Tibial artery (tissue), 4 donors: ENCODE measurements around the gene TBC1D24.
"Not testable (repeated sequence)": the region's sequence is repeated elsewhere in the genome, so short reads cannot be mapped to it uniquely, and the experiment has no call there.

Experiments used
- DNase-seq, 2 donors: peaks; one replicate each; pipeline ENCODE4 v3.0.0-alpha.2; 2019
- H3K27ac ChIP-seq, 2 donors: fragments of 200-600 bp; sonication (generic) in 1 of 2; 1 replicate in 1 of 2; 2 replicates in 1 of 2; pipeline ENCODE4 v1.5.1; 2018 to 2019; ENCODE audit warnings: mild to moderate bottlenecking in 1 of 2
- H3K27me3 ChIP-seq, 2 donors: fragments of 200-600 bp; sonication (generic) in 1 of 2; one replicate each; pipeline versions ENCODE4 v1.5.1 to v1.6.0; 2016 to 2019
- H3K36me3 ChIP-seq, 3 donors: fragments of 200-600 bp; sonication (generic) in 2 of 3; one replicate each; pipeline ENCODE4 v1.5.1; 2016 to 2019; ENCODE audit warnings: mild to moderate bottlenecking in 2 of 3
- H3K4me1 ChIP-seq, 4 donors: fragments of 200-600 bp; sonication (generic) in 2 of 4; 1 replicate in 3 of 4; 2 replicates in 1 of 4; pipeline ENCODE4 v1.5.1; 2016 to 2019
- H3K4me3 ChIP-seq, 2 donors: fragments of 200-600 bp; sonication (generic) in 1 of 2; 1 replicate in 1 of 2; 2 replicates in 1 of 2; pipeline ENCODE4 v1.5.1; 2018 to 2019; ENCODE audit warnings: mild to moderate bottlenecking in 2 of 2
- H3K9me3 ChIP-seq, 3 donors: fragments of 200-600 bp; sonication (generic) in 1 of 3; one replicate each; pipeline ENCODE4 v1.5.1; 2016 to 2019
- intact Hi-C: fragments of 100-400 bp; cut with DNase I; formaldehyde crosslinking; loops from one replicate; pipeline ENCODE4 v1.15.0; 2023; ENCODE audit warnings: low total_unique reads

Gene TBC1D24

DNA sequence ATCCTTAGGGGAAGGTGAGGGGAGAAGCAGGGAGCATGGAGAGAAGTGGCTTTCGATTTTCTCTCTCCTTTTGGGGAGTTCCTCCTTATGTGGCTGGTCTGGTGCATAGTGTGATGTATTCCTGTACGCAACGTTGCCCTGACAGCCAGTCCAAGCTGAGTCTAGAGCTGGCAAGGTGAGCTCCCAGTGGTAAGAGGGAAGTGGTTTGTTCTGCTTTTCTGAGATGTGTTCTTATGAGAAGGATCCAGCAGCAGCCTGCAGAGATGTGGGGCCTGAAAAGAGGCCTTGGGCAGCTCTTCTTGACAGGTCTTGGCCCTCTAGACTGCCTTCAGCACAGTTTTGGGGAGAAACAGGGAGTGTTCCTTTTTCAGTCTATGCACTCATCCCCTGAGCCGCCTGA, 66.0 kb downstream of the TBC1D24 start:
- intact Hi-C loops, H3K4me3 ChIP-seq, H3K27me3 ChIP-seq, H3K27ac ChIP-seq, H3K9me3 ChIP-seq, DNase-seq: not testable (repeated sequence)
- Histone ChIP-seq H3K36me3 (peaks cover 0 to 14% (median 0%) of the 10 kb centered on the region in 3 donors), H3K4me1 (peaks cover 0 to 41% (median 31%) of the 10 kb centered on the region in 4 donors)

DNA sequence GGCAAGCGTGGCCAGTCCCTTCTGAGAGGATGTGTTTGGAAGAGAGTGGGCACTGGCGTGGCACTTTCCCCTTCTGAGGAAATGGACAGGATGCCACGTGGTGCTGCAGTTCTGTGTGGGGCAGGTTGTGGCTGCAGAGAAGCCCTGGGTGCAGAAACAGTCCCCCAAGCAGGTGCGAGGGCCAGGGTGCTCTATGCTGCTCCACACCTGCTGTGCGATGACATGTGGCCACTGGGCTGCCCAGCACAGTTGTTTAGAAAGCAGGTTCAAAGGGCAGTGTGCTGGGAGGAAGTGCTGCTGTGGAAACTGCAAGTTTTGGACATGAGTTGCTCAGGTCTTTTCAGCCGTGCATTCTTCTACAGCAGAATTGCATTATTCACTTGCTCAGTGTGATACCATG, 66.5 kb downstream of the TBC1D24 start:
- H3K9me3 ChIP-seq, intact Hi-C loops, DNase-seq, H3K27ac ChIP-seq, H3K4me3 ChIP-seq, H3K27me3 ChIP-seq: not testable (repeated sequence)
- Histone ChIP-seq H3K4me1 (peaks cover 0 to 39% (median 31%) of the 10 kb centered on the region in 4 donors), H3K36me3 (peaks cover 0 to 14% (median 0%) of the 10 kb centered on the region in 3 donors)

DNA sequence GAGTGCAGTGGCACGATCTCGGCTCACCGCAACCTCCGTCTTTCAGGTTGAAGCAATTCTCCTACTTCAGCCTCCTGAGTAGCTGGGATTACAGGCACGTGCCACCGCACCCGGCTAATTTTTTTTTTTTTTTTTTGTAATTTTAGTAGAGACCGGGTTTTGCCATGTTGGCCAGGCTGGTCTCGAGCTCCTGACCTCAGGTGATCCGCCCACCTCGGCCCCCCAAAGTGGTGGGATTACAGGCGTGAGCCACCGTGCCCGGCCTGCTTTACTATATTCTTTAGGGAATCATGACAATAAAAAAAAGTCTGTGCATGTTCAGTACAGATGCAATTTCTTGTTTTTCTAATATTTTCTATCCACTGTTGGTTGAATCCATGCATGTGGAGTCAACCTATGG, 68.8 kb downstream of the TBC1D24 start:
- H3K27me3 ChIP-seq, H3K27ac ChIP-seq, H3K9me3 ChIP-seq, intact Hi-C loops, H3K4me3 ChIP-seq, DNase-seq: not testable (repeated sequence)
- H3K36me3 ChIP-seq, result peaks cover 0 to 14% (median 0%) of the 10 kb centered on the region in 3 donors
- peaks cover 0 to 28% (median 25%) of the 10 kb centered on the region in 4 donors for H3K4me1 ChIP-seq

DNA sequence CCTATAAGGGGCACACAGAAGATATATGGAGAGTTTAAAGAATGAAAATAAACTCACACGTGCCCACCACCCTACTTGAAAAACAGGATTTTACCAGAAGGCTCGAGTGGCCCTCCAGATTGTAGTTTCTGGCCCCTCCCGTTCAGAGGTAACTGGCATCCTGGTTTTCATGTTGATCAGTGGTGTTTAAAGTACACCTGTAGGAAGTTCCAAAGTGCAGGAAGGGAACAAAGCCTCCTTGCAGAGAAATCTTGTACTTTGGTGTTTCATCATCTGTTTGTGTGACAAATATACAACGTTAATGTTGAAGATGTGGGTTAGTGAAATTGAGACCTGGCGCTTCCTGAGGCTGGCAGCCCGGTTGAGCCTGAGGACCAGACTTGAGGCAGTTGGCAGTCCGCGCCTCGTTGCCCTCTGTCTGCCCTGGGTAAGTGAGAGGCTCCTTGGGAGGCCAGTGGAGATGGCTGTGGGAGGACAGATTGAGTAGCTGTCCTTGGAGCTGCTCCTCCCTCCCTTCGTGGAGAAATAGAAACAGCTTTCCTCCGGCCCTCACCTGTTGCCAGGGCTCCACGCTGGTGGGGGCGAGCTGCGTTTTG, 75.5 kb downstream of the TBC1D24 start:
- H3K36me3 ChIP-seq, intact Hi-C loops, H3K4me1 ChIP-seq, H3K27me3 ChIP-seq, DNase-seq, H3K9me3 ChIP-seq, H3K4me3 ChIP-seq, H3K27ac ChIP-seq: not testable (repeated sequence)

DNA sequence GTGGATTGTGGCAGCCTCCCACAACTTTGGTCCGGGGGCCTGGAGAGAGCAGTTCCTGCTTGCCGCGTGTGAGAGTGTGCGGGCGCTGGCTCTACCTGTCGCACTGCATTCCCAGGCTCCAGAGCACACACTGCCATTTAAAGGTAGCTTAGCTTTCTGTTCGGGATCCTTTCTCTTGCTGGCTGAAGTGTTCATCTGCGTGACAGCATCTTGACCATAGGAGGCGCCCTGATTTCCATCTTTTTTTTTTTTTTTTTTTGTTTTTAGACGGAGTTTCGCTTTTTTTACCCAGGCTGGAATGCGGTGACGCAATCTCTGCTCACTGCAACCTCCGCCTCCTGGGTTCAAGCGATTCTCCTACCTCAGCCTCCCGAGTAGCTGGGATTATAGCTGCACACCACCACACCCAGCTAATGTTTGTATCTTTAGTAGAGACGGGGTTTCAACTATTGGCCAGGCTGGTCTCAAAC, 76.5 kb downstream of the TBC1D24 start:
- DNase-seq, intact Hi-C loops, H3K27ac ChIP-seq: not testable (repeated sequence)

DNA sequence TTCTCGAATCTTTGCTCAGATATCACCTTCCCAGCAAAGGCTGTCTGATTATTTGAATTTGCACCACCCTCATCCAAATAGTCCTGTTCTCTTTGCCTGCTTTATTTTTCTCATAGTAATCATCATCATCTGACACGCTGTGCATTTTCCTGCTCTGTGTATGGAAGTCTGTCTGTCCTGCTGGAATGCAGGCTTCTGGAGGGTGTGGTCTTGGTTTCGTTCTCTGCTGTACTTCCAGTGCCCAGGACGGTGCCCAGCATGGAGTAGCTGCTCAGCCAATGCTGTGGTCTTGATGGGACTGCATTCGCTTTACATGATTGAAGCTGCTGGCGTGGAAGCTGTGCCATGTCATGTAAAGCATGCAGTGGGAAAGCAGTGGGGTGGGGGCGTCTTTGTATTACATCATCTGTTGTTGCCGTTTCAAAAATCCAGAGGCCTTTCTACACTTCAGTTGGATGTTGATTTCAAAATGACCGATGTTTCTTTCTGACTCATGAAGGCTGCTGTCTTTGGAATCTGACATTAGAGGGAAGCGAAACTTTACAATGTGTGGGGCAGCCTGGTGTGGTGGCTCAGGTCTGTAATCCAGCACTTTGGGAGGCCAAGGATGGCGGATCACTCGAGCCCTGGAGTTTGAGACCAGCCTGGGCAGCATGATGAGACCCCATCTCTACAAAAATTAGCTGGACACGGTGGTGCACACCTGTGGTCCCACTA, 79.9 kb downstream of the TBC1D24 start:
- H3K4me3 ChIP-seq, H3K9me3 ChIP-seq, H3K36me3 ChIP-seq, intact Hi-C loops, H3K27ac ChIP-seq, H3K27me3 ChIP-seq, H3K4me1 ChIP-seq, DNase-seq: not testable (repeated sequence)

More for the DNA sequence above, 76.5 kb downstream of the TBC1D24 start:
- H3K27me3 ChIP-seq, H3K36me3 ChIP-seq, H3K4me1 ChIP-seq, H3K9me3 ChIP-seq, H3K4me3 ChIP-seq: not testable (repeated sequence)
